HEK293T (cell line): Measurements from ENCODE around the gene TMEM183A.
"Not testable (repeated sequence)": the region's sequence is repeated elsewhere in the genome, so short reads cannot be mapped to it uniquely, and the experiment has no call there.

Experiments
- CTCF ChIA-PET: fragments of 350-600 bp; formaldehyde crosslinking; extraction: SDS; loops from one replicate; lab custom pipeline; 2021; ENCODE audit warnings: antibody characterized with exemption, inconsistent platforms; lab: Yijun Ruan, JAX
- POLR2A ChIA-PET: fragments of 350-600 bp; formaldehyde crosslinking; extraction: SDS; loops from one replicate; lab custom pipeline; 2020; ENCODE audit warnings: antibody characterized with exemption, inconsistent platforms; lab: Yijun Ruan, JAX
- DNase-seq: peaks from one replicate; pipeline ENCODE4 v3.0.0; 2012; ENCODE audit warnings: mixed read lengths; ENCODE audit errors: extremely low spot score
- ARNT ChIP-seq: fragments of 450-650 bp; IDR thresholded peaks from 2 replicates; pipeline ENCODE4 v1.6.1; 2017; ENCODE audit warnings: mild to moderate bottlenecking
- BHLHE40 ChIP-seq: fragments of 450-650 bp; IDR thresholded peaks from 2 replicates; pipeline ENCODE4 v1.6.1; 2016; ENCODE audit warnings: mild to moderate bottlenecking, moderate library complexity, borderline replicate concordance
- CTBP1 ChIP-seq: fragments of 450-650 bp; IDR thresholded peaks from 2 replicates; pipeline ENCODE4 v1.6.1; 2016; ENCODE audit warnings: borderline replicate concordance
- ELF4 ChIP-seq: fragments of 450-650 bp; IDR thresholded peaks from 2 replicates; pipeline ENCODE4 v1.6.1; 2017; ENCODE audit warnings: antibody characterized with exemption
- FOXA1 ChIP-seq: fragments of 450-650 bp; IDR thresholded peaks from 2 replicates; pipeline ENCODE4 v1.6.1; 2016; ENCODE audit warnings: mild to moderate bottlenecking
- FOXK2 ChIP-seq: fragments of 450-650 bp; IDR thresholded peaks from 2 replicates; pipeline ENCODE4 v1.6.1; 2016; ENCODE audit warnings: mild to moderate bottlenecking
- FOXM1 ChIP-seq: fragments of 450-650 bp; IDR thresholded peaks from 2 replicates; pipeline ENCODE4 v1.6.1; 2017; ENCODE audit warnings: mild to moderate bottlenecking, borderline replicate concordance
- HDGF ChIP-seq: fragments of 450-650 bp; IDR thresholded peaks from 2 replicates; pipeline ENCODE4 v1.6.1; 2017; ENCODE audit warnings: antibody characterized with exemption, borderline replicate concordance
- L3MBTL2 ChIP-seq: fragments of 450-650 bp; conservative IDR thresholded peaks from 2 replicates; pipeline ENCODE4 v1.6.1; 2016; ENCODE audit warnings: mild to moderate bottlenecking
- LEF1 ChIP-seq: fragments of 450-650 bp; IDR thresholded peaks from 2 replicates; pipeline ENCODE4 v1.6.1; 2017; ENCODE audit warnings: mild to moderate bottlenecking, borderline replicate concordance
- NFRKB ChIP-seq: fragments of 450-650 bp; IDR thresholded peaks from 2 replicates; pipeline ENCODE4 v1.6.1; 2016; ENCODE audit warnings: mild to moderate bottlenecking, moderate library complexity
- SP1 ChIP-seq: fragments of 450-650 bp; IDR thresholded peaks from 2 replicates; pipeline ENCODE4 v1.6.1; 2017
- SUZ12 ChIP-seq: fragments of 450-650 bp; IDR thresholded peaks from 2 replicates; pipeline ENCODE4 v1.6.1; 2016; ENCODE audit warnings: mild to moderate bottlenecking
- TARDBP ChIP-seq: fragments of 450-650 bp; IDR thresholded peaks from 2 replicates; pipeline ENCODE4 v1.6.1; 2016
- ZNF384 ChIP-seq: fragments of 450-650 bp; IDR thresholded peaks from 2 replicates; pipeline ENCODE4 v1.6.1; 2016
- TF ChIP-seq, protein P1 (sequence below): fragments of 450-650 bp; IDR thresholded peaks from 2 replicates; pipeline ENCODE4 v1.6.1; 2016

TMEM183A gene

GRCh38 chr1:202989879-202990278 lies 17.3 kb upstream of the TMEM183A start:
- no peak for DNase-seq
- TF ChIP-seq SUZ12 = no peak
- no peak for TF ChIP-seq ELF4
- TF ChIP-seq TARDBP = no peak
- no peak for TF ChIP-seq ARNT
- no peak for TF ChIP-seq FOXK2
- no peak for TF ChIP-seq SP1
- no peak for TF ChIP-seq BHLHE40
- TF ChIP-seq LEF1 = no peak
- no peak for TF ChIP-seq L3MBTL2
- no peak for TF ChIP-seq FOXA1
- TF ChIP-seq ZNF384 = no peak
- ChIA-PET CTCF (interaction anchor here (1.3 kb wide), 1 partner anchor 9 kb away, joined by 5 read pairs; no protein-coding TSS in a partner anchor), POLR2A (interaction anchor here (1.2 kb wide), 1 partner anchor 15 kb away, joined by 3 read pairs; no protein-coding TSS in a partner anchor)

GRCh38 chr1:202991112-202991511 lies 16.1 kb upstream of the TMEM183A start:
- POLR2A ChIA-PET = interaction anchor here (1.2 kb wide), 1 partner anchor 14 kb away, joined by 3 read pairs; no protein-coding TSS in a partner anchor
- CTCF ChIA-PET = no interaction called here
- no peak for DNase-seq
- TF ChIP-seq ZNF384 (no peak), NFRKB (no peak), FOXM1 (no peak), FOXK2 (no peak), CTBP1 (no peak), ELF4 (no peak), L3MBTL2 (no peak), SUZ12 (no peak), BHLHE40 (no peak), HDGF (no peak), SP1 (no peak), TARDBP (no peak), ARNT (no peak), FOXA1 (no peak), LEF1 (no peak)
- TF ChIP-seq, protein P1, sequence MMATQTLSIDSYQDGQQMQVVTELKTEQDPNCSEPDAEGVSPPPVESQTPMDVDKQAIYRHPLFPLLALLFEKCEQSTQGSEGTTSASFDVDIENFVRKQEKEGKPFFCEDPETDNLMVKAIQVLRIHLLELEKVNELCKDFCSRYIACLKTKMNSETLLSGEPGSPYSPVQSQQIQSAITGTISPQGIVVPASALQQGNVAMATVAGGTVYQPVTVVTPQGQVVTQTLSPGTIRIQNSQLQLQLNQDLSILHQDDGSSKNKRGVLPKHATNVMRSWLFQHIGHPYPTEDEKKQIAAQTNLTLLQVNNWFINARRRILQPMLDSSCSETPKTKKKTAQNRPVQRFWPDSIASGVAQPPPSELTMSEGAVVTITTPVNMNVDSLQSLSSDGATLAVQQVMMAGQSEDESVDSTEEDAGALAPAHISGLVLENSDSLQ = no peak

DNA sequence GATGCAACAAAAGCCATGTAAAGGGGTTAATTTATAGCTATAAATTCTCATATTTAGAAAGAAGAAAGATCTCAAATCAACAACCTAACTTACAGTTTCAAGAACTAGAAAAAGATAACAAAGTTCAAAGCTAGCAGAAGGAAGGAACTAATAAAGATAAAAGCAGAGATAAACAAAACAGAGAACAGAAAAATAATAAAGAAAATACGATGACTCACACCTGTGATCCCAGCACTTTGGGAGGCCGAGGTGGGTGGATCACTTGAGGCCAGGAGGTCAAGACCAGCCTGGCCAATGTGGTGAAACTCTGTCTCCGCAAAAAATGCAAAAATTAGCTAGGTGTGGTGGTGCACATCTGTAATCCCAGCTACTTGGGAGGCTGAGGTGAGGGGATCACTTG lies 12.4 kb upstream of the TMEM183A start:
- ChIA-PET POLR2A (interaction anchor here (0.9 to 1.2 kb wide), 2 partner anchors 10 to 12 kb away, joined by 3 read pairs; partner anchors contain the start of gene TMEM183A), CTCF (no interaction called here)
- TF ChIP-seq ELF4 = no peak
- TF ChIP-seq LEF1 = no peak
- TF ChIP-seq TARDBP = no peak
- TF ChIP-seq CTBP1 = no peak
- DNase-seq = no peak

GRCh38 chr1:202998836-202999750 lies 8.1 kb upstream of the TMEM183A start:
- peak; percentile 37 for DNase-seq
- ChIA-PET CTCF (interaction anchor here (0.6 to 1.3 kb wide), 4 partner anchors 9 to 263 kb away, joined by 3 to 6 read pairs (median 5); no protein-coding TSS in a partner anchor), POLR2A (interaction anchor here (1.1 to 1.5 kb wide), 2 partner anchors 29 to 31 kb away, joined by 3 to 4 read pairs; no protein-coding TSS in a partner anchor)
- no peak for TF ChIP-seq LEF1
- TF ChIP-seq ARNT = no peak
- no peak for TF ChIP-seq NFRKB

DNA sequence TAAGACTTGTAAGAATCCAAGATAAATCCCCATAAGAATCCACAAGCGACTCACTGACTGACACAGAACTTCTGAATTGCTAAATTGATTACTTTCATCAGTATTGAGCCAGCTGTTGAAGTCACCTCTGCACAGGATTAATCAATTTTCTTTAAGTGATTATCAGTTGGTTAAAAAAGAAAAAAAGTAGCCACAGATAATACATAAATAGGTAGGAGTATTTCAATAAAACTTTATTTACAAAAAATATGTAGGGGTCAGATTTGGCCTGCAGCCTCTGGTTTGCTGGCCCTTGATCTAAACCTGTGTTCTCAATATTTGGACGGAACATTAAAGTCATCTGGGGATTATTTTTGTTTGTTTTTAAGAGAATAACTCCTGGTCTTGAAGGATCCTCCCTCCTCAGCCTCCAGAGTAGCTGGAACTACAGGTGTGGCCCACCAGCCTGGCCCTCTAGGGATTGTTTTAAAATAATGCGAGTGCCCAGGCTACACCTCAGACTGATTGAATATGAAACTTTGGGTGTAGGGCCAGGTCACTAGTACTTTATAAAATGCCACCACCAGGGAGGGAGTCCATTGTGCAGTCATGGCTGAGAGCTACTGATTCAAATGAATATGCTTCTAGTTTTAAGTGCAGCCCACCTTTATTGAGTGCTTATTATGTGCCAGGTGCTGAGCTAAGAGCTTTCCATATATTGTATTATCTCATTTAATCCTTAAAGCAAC lies 6.8 kb upstream of the TMEM183A start:
- DNase-seq = no peak
- CTCF ChIA-PET = interaction anchor here (1.1 kb wide), 1 partner anchor 41 kb away, joined by 6 read pairs; no protein-coding TSS in a partner anchor
- POLR2A ChIA-PET = interaction anchor here (1.5 kb wide), 1 partner anchor 32 kb away, joined by 4 read pairs; no protein-coding TSS in a partner anchor
- TF ChIP-seq FOXK2 (no peak), FOXM1 (no peak), SUZ12 (no peak)

GRCh38 chr1:203001986-203002385 lies 5.2 kb upstream of the TMEM183A start:
- POLR2A ChIA-PET = no interaction called here
- no peak for DNase-seq
- CTCF ChIA-PET = no interaction called here
- TF ChIP-seq NFRKB (no peak), CTBP1 (no peak), L3MBTL2 (no peak), SP1 (no peak)
- TF ChIP-seq, protein P1 = no peak

- TF ChIP-seq FOXK2 (no peak), TARDBP (no peak), LEF1 (no peak), FOXM1 (no peak), ARNT (no peak), CTBP1 (no peak), SUZ12 (no peak), HDGF (no peak), ZNF384 (no peak), NFRKB (no peak), BHLHE40 (no peak), SP1 (no peak)
- TF ChIP-seq, protein P1 = no peak
- POLR2A ChIA-PET = no interaction called here
- CTCF ChIA-PET = interaction anchor here (0.7 kb wide), 1 partner anchor 659 kb away, joined by 3 read pairs; no protein-coding TSS in a partner anchor
- no peak for DNase-seq
Measured at GRCh38 chr1:203002951-203003350, 4.2 kb upstream of the TMEM183A start.

- POLR2A ChIA-PET = interaction anchor here (0.7 to 1.8 kb wide), 6 partner anchors 11 to 144 kb away, joined by 3 to 7 read pairs (median 4); partner anchors contain the start of gene PPFIA4
- not testable (repeated sequence) for DNase-seq
- CTCF ChIA-PET = interaction anchor here (0.6 kb wide), 1 partner anchor 336 kb away, joined by 3 read pairs; no protein-coding TSS in a partner anchor
Measured at GRCh38 chr1:203005395-203006142, 1.6 kb upstream of the TMEM183A start.
